Measurements from ENCODE around the gene TIPRL. TPM values are rescaled to one million over a fixed set of nuclear protein-coding genes. Genes with fewer than 3 reads are reported as not detected.
A peak's percentile ranks its signal among the peaks of the same experiment; 100 is the strongest.

The TIPRL gene
- total RNA-seq, 4 donors from 2014 or later: 14.5 to 45.1 (median 23.7) TPM

DNA sequence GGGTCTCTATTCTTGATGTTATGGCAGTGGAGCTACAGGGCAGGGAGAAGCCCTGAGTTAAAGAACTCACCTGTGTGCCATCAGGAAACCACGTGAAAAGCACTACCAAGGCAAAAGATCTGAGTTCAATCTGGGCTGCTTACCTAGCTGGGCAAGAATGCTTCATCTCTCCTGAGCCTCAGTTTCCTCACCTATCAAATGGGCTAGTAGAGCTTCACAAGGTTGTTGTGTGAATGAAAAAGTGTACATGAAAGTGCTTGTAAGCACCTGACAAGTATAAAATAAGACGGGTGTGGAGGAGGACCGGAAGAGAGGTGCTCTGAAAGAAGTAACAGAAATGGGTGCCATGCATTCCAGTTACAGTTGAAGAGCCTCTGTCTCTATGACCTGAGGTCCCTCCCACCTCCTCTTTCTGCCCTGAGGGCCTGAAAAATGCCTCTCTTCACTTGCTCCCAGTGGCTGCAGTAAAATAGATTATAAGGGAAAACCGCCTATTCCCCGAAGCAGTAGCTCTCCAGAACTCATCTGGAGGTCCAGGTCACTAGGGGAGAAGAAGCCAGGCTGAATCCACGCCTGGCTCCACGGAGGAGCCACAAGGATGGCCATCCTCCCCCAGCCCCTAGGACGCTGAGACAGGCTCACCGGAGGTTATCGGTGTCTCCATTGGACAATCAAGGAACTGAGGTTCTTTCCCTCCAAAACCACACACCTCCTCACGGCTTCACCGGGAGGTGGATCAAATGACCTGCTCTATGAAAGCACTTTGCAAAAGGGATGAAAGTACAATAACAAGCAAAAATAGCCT lies 43.4 kb upstream of the TIPRL start:
- Histone ChIP-seq H3K4me3 (peak overlapping the region; percentile 60 to 80 (median 72)), H3K9me3 (no peaks in the 10 kb centered on the region), H3K27ac (peak overlapping the region in 2 of 4 donors; percentile 84 to 90), H3K27me3 (peaks cover 0 to 7% (median 0%) of the 10 kb centered on the region in 4 donors), H3K4me1 (peaks cover 12 to 38% (median 13%) of the 10 kb centered on the region in 3 donors), H3K36me3 (no peaks in the 10 kb centered on the region)
- WGBS, 2 donors: 32 to 44% methylated on average over 5 to 12 of the region's 12 CpGs
- TF ChIP-seq, protein P1, sequence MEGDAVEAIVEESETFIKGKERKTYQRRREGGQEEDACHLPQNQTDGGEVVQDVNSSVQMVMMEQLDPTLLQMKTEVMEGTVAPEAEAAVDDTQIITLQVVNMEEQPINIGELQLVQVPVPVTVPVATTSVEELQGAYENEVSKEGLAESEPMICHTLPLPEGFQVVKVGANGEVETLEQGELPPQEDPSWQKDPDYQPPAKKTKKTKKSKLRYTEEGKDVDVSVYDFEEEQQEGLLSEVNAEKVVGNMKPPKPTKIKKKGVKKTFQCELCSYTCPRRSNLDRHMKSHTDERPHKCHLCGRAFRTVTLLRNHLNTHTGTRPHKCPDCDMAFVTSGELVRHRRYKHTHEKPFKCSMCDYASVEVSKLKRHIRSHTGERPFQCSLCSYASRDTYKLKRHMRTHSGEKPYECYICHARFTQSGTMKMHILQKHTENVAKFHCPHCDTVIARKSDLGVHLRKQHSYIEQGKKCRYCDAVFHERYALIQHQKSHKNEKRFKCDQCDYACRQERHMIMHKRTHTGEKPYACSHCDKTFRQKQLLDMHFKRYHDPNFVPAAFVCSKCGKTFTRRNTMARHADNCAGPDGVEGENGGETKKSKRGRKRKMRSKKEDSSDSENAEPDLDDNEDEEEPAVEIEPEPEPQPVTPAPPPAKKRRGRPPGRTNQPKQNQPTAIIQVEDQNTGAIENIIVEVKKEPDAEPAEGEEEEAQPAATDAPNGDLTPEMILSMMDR (IDR thresholded peaks at IDR 0.05): no peak
- no peak for DNase-seq
- intact Hi-C loops (cut with DNase I): no loop called here

DNA sequence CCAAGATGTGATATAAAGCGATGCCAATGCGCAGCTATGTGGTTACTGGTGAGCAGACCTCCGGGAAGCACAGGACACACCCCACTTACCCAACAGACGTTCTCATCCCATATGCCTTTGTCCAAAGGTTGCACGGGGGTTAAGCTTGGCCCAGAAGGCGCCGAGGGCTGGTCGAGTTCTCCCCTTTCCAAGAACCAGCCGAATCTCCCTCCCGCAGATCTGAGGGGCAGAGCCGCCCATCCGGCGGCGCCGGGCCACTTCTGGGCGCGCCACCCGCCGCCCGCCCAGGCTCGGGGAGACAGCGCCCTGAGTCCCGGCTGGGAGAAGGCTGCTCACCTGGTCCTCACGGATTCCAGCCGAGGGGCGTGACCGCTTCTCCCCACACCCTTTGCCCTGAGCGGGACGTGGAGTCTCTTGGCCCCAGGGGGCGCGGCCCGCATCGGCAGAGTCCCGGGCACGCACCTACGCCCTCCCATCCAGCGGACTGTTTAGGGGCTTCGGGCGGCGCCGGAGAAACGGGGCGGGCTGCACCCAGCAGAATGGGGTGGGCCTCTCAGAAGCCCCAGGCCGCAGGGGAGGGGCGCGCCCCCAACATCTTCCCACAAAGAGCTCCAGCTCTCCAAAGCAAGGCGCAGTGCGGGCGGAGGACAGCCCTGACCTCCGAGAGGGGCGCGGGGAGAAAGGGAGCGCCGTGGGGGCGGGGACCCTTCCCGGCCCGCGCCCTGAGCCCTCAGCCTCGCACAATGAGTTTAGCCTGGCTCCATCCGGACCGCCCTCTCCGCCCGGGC lies 42.6 kb upstream of the TIPRL start:
- WGBS, 2 donors: 0% methylated on average over 7 of the region's 63 CpGs; no CpG with 5 or more reads in 1 of the 2 donors
- no peaks in the 10 kb centered on the region for H3K9me3 ChIP-seq
- intact Hi-C loops (cut with DNase I): no loop called here

DNA sequence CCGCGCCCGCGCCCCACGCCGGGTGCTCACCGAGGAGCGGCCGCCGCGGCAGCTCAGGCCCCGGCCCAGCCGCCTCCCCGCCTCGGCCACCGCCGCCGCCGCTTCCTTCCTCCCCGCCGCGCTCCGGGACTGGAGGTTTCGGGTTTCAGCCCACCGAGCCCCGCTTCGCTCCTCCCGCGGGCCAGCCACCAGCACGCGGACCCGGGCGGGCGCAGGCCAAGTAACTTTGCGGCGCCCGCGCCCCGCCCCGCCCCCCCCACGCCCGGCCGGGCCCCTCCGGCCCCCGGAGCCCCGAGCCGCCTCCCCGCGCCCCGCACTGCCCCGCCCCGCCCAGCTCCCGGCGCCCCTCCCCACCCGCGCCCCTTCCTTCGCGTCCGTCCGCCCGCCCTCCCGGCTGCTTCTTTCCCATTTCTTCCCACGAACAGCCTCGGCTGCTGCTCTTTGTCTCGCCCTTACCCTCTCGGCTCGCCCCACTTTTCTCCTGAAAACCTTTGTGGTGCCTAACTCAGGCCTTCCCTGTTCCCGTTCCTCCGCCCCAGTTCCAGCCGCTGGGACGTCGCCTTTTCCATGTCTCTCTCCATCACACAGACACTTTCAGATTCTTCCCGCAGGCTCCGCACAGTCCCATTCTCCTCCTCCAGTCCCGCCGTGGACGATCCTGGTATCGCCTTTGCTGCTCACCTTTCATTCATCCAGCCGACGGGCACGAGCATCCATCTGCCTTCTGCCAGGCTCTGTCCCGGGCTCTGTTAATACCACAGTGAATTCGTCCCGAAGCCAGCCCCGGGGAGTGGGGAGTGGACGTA lies 41.9 kb upstream of the TIPRL start, which contains the start of gene GPR161:
Gene GPR161 (minus strand): TSS at position 222 of the 806 bp plus-strand sequence. CDS start 32,080 bp downstream, outside the sequence.
- H3K9me3 ChIP-seq: no peaks in the 10 kb centered on the region
- H3K4me1 ChIP-seq: peaks cover 12 to 38% (median 13%) of the 10 kb centered on the region in 3 donors
- no peak for DNase-seq
- H3K27ac ChIP-seq: peak within 1 kb of the TSS; percentile 71 to 90 (median 86)
- peak within 1 kb of the TSS; percentile 60 to 80 (median 72) for H3K4me3 ChIP-seq
- TF ChIP-seq, protein P1 (IDR thresholded peaks at IDR 0.05): peak in 1 of 6 experiments; percentile 10
- TF ChIP-seq POLR2A (IDR thresholded peaks at IDR 0.05): no peak
- H3K36me3 ChIP-seq: no peaks in the 10 kb centered on the region
- peaks cover 0 to 7% (median 0%) of the 10 kb centered on the region in 4 donors for H3K27me3 ChIP-seq
- intact Hi-C loops (cut with DNase I): no loop called here
- 1 to 5% methylated on average over 15 to 16 of the region's 86 CpGs for WGBS, 2 donors

More for the DNA sequence above, 42.6 kb upstream of the TIPRL start:
- TF ChIP-seq, protein P1 (IDR thresholded peaks at IDR 0.05): no peak
- peak in 1 of 4 donors; percentile 7 for TF ChIP-seq POLR2A (IDR thresholded peaks at IDR 0.05)
- H3K27me3 ChIP-seq: peaks cover 0 to 7% (median 0%) of the 10 kb centered on the region in 4 donors
- H3K4me1 ChIP-seq: peaks cover 12 to 38% (median 13%) of the 10 kb centered on the region in 3 donors
- no peak for DNase-seq
- peak overlapping the region; percentile 60 to 80 (median 72) for H3K4me3 ChIP-seq
- no peaks in the 10 kb centered on the region for H3K36me3 ChIP-seq
- peak overlapping the region; percentile 71 to 90 (median 86) for H3K27ac ChIP-seq

DNA sequence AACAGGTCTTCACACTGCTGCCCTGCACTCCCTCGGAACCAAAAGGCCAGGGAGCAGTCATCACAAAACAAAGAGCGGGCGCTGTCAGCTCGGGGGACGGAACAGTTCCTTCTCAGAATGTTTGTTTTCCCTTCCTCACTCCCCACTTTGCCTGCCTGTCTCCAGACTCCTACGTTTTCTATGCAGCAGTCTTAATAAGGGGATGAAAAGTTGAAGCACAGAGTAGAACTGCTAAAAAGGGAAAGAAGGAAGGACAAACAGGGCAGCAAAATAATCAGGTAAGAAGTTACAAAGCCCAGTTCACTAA lies 41.3 kb upstream of the TIPRL start:
- peak overlapping the region; percentile 71 to 90 (median 86) for H3K27ac ChIP-seq
- intact Hi-C loops (cut with DNase I): no loop called here
- DNase-seq: no peak
- WGBS, 2 donors: 5 to 13% methylated on average over 5 to 6 of the region's 6 CpGs
- TF ChIP-seq, protein P1 (IDR thresholded peaks at IDR 0.05): no peak
- no peak for TF ChIP-seq POLR2A (IDR thresholded peaks at IDR 0.05)
- peaks cover 0 to 7% (median 0%) of the 10 kb centered on the region in 4 donors for H3K27me3 ChIP-seq
- no peaks in the 10 kb centered on the region for H3K9me3 ChIP-seq
- H3K4me3 ChIP-seq: peak overlapping the region; percentile 60 to 80 (median 72)
- H3K4me1 ChIP-seq: peaks cover 12 to 38% (median 13%) of the 10 kb centered on the region in 3 donors
- H3K36me3 ChIP-seq: no peaks in the 10 kb centered on the region

All from esophagus squamous epithelium (tissue), 5 donors.